Measurements from ENCODE around the gene ASAP2.
"Not testable (repeated sequence)": the region's sequence is repeated elsewhere in the genome, so short reads cannot be mapped to it uniquely, and the experiment has no call there.

Gene ASAP2

DNA sequence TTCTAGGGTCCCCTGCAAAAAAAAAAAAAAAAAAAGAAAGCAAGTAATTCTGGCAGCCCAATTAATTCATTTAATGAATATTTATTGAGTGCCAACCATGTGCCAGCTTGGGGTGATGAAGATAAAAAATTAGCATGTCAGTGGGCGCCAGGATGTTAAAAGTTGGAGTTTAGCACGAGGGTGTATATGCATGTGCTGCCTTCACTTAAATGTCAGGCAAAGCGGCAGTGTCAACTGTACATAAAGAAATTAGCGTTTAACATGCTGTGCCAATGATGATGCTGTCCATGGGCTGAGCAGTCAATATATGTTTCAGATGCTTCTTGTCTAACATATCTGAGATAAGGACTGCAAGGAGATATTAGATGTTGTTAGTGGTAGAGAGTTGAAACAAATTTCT, 49.5 kb downstream of the ASAP2 start:
- FAIRE-seq: no peak

DNA sequence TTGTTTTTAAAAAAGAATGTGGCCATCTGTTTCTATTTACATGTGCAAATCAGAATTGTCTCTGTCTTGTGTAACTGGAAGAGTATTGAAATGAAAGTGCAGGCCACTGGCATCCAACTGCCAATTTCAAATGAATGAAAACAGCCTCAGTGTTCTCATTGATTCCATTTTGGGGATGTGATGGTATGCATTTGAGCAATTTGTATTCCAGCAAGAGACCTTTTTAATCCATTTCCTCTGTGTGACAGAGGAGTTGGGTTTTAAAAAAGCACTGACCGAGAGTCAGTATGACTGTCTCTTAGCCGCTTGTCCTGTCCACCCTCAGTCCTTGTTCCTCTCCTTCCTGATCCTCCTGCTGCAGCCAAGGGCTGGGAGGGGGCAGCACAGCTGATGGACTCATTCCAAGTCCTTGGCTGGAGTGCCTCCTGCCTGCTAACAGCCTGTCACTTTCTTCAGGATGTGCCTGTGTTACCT, 50.0 kb downstream of the ASAP2 start:
- no peak for FAIRE-seq

DNA sequence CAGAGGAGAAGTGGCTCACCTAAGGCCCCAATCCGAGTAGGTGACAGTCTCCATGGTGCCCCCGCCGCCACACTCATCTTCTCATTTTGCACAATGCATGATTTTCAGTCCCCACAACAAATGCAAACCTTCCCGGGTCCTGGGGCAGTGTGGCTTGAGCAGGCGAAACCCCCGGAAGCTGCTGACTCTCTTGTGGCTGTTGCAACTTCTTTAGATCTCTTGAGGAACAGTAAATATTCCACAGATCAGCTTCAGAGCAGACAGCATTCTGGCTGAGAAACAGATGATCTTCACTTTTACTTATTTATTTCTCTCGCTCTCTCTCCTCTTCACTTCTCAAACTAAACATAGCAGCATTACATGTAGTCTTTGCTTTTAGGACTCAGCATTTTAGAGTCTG, 51.9 kb downstream of the ASAP2 start:
- FAIRE-seq: no peak

DNA sequence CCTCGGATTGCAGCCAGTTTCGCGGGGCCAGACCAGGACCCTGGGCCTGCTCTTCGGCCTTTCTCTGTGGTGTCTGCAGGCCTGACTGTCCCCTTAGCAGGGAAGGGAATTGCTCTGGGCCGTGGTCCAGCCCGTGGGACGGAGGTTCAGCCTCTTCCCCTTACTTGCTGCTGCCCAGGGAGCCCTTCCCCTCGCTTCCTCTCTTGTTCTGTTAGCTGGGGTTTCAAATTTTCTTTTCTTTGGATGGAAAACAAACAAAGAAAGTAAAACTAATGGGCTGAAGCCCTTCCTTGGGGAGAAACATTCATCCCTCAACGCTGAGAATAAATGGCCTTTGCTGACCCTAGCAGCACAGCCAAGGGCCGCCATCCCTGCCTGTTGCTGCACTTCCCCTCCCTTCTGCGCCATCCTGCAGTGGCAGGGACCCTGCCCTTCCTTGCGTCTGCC, 52.4 kb downstream of the ASAP2 start:
- no peak for FAIRE-seq

DNA sequence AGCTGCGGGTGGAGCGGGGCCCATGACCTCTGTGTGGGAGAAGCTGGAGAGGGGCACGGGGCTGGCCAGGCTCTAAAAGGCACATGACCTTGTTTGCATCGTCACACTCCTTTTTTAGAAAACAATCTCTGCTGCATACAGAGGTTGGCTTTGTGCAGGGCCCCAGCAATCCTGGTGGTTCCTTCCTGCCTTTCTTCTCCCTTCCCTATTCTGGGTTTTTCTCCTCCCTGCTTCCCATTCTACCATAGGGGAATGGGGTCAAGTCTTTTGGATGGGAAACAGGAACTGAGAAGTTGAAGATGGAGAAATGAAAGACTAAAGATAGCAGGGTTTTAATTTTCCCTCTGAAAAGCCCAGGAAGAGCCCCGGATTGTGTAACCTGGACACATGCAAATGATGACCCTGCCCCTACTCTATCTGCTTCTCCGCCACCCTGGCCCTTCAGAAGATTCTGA, 53.9 kb downstream of the ASAP2 start:
- FAIRE-seq: no peak

DNA sequence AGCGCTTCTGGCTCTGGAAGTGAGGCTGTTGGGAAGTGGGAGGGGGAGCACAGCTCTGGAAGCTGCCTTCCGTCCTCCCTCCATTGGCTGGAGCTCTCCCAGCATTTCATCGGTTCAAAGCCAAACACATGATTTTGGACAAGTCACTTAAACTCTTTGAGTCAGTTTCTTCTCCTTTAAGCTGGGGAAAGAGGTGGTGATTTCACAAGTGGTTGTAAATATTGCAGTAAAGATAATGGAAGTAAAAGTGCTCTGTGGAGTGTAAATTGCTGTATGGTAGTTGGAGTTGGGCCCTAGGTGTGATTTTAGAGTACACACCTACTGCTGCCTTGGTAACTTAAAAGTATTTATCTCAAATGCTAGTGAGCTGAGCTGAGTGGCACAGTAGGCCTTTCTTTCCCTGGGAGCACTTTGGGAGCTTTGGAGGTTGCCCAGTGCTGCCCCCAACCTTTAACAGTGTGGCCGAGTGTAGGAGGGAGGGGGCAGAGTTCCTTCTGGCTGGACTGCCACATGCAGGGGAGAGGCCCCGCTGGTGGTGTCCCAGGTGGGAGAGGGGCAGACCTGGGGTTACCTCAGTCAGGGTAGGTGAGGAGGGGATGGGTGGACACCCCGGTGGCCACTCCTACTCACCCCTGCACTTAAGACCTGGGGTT, 54.7 kb downstream of the ASAP2 start:
- no peak for FAIRE-seq

DNA sequence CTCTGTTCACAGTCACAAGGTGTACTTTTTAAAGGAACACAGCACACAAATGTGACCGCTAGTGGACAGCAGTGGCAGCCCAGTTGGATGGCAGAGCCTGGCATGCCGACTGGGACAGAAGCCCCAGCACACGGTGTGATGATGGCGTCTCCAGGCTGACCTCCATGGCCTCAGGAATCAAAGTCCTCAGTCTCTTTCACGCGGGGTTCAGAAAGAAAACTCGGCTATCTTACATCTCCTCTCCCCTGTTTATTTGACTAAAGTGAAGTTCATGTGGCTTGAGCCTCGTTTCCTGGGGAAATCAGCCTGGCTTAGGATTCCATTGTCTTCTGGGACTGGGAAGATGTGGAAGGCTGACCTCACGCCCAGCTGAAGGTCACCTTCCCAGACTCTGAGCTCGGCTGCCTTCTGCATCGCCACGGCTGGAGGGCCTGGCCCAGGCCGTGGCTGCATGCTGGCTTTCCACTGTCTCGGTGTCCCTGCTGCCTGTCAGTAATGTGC, 56.1 kb downstream of the ASAP2 start:
- FAIRE-seq: no peak

DNA sequence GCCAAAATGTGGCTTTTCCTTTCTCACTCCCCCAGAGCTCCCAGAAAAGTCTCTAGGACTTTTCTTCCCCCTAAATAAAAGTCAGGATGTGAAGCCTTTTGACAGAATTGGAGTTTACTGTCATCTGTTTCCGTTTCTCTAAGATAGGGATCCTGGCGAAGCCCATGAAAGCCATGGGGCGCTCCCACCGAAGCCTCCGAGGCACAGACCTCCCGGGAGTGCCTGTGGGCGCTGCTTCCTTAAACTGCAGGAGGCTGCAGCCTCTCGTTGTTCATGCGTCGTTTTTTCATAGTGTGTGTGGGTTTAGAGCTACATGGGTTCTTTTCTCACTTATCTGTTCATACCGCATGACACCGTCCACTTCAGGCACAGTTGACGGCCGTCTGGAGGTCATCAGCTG, 56.8 kb downstream of the ASAP2 start:
- FAIRE-seq: no peak

DNA sequence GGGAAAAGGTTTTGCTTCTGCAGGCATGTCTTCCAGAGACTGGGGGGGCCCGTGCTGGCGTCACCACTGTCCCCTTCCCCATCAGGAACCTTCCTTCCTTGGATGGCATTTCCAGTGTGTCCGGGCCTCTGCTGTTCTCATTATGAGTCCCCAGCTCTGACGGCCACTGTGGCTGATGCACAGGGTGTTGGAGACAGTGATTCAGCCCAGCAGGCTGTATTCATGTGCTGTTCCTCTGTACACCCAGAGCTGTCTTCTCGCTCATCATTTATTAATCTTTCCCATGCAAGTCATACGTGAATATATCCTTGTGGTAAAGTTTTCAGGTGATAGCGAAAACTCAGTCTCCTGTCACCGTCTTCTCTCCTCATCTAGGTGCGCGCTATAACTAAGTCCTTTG, 57.7 kb downstream of the ASAP2 start:
- no peak for FAIRE-seq

DNA sequence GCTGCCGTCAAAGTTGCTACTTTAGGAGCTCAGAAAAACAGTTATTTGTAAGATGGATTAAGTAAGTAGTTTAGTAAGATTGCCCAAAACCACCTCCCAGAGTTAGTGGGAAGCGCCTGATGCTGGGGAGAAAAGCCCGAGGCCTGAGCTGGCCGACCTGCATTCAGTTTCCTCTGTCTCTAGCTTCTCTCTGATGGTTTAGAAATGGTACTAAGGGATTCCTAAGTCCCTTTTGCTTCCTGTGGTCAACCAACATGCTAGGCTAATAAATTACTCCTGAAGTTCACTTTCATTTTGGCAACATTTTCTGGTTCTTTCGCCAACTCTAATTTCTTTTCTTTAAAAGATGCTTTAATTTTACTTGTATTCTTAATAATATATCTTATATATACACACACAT, 60.1 kb downstream of the ASAP2 start:
- FAIRE-seq: no peak

DNA sequence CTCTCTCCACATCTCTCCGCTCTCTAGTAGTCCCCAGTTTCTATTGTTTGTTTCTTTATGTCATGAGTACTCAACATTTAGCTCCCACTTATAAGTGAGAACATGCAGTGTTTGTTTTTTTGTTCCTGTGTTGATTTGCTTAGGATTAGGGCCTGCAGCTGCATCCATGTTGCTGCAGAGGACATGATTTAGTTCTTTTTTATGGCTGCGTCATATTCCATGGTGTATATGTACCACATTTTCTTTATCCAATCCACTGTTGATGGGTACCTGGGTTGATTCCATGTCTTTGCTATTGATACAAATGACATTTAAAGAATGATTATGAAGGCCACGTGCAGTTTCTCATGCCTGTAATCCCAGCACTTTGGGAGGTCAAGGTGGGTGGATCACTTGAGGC, 60.7 kb downstream of the ASAP2 start:
- FAIRE-seq: not testable (repeated sequence)

DNA sequence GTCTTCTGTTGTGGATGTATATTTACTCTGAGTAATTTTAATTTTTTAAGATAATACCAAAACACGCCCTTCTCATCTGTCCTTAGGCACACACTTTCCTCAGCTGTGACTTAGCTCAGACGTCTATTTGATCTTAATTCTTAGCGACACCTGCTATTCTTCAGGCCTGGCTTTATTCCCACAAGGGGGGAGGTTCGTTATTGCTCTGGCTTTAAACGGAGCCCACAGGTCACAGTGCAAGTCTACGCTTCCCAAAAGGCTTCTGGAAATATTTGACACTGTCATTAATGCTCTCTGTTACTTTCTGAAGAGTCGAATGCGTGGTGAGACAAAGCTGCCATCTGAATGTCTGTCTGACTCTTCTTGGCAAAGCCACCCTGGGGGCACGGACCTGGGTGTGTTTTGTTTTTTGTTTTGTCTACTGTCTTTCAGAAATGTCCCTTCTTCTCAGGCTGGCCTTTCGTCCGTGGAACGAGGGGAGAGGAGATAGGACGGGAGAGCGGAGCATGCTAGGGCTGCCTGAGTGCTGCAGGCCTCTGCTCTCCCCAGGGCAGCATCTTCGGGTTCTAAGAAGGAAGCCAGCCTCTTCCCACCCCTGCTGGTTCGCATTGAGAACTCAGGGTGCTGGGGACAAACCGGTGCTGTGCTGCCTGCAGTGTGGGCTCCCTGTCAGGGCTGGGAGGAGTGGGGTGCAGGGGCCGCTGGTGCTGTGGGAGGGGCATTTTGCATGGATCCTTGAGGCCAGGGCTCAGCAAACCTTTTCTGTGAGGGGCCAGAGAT, 61.9 kb downstream of the ASAP2 start:
- no peak for FAIRE-seq

DNA sequence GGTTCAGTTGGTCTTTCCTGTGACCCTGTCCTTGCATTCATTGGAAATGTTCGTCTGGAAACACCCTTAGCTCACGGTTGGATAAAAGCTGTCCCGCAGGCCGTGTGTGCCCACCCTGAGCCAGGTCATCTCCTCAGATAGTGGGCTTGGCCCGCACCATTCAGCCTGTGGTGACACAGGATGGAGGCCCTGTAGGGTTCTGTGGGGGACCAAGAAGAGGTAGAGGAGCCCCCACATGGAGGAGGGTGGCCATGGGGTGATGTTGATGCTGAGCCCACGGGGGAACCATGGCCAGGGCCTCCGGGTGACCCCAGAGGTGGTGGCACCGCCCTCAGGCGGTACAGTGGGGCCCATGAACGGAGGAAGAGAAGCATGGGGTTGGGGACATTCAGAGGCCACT, 62.7 kb downstream of the ASAP2 start:
- no peak for FAIRE-seq

DNA sequence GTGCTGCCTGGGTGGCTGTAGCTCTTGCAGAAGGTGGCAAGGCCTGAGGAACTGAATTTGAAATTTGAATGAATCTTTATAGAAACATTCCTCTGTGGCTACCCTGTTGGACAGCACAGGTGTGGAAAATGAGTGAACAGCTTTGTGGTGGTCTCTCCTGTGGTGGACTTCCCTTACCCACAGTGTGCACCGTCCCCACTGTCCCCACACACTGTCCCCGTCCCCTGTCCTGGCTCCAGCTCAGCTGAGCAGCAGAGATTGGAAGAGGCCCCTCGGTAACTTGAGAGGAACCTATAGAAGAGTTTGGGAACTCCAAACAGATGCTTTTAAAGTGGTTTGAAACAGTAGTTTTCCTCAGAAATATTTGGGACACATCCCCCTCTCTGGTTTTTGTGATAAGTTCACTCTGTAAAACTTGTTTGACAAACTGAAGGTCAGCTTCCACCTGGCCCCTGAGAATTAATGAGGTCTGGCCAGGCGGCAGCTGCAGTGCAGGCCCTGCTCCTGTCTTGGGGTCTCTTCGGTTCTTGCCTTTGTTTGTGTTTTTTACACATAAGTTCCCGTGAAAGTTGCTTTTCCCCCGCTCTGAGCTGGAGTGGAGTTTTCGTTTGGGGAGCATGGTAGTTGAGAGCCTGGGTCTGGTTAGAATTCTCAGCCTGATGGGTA, 63.2 kb downstream of the ASAP2 start:
- no peak for FAIRE-seq

DNA sequence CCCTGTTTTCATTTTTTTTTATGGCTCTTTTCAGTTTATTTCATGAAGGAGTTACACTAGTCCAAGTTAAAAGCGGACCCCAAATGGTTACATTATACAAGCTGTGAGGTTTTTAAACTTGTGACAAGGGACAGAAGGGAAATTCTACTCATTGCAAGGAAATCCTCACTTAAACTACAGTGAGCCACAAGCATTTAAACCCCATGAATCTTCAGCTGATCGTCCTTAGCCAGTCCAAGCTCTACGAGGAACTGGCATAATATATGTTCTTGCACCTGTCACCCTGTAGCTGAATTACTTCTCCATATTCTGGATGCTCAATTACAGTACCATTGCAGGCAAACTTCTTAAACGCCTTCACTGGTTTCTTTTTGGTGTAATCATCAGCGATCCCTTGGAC, 64.5 kb downstream of the ASAP2 start:
- no peak for FAIRE-seq

DNA sequence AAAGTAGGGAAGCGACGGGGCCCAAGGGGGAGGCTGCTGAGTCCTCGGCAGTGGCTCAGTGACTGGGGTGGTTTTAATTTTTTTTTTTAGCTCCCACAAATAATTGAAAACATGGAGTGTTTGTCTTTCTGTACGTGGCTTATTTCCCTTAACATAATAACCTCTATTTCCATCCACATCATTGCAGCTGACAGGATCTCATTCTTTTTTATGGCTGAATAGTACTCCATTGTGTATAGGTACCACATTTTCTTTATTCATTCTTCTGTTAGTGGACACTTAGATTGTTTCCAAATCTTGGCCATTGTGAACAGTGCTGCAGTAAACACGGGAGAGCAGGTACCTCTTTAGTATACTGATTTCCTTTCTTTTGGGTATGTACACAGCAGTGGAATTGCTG, 65.1 kb downstream of the ASAP2 start:
- FAIRE-seq: no peak

DNA sequence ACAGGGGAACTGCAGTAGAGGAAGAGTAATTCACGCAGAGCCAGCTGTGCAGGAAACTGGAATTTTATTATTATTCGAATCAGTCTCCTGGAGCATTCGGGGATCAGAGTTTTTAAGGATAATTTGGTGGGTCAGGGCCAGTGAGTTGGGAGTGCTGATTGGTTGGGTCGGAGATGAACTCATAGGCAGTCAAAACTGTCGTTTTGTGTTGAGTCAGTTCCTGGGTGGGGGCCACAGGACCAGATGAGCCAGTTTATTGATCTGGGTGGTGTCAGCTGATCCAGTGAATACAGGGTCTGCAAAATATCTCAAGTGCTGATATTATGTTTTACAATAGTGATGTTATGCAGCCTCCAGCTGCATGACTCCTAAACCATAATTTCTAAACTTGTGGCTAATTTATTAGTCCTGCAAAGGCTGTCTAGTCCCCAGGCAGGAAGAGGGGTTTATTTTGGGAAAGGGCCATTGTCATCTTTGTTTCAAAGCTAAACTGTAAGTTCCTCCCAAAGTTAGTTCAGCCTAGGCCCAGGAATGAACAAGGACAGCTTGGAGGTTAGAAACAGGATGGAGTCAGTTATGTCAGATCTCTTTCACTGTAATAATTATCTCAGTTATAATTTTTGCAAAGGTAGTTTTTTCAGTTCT, 67.0 kb downstream of the ASAP2 start:
- no peak for FAIRE-seq

DNA sequence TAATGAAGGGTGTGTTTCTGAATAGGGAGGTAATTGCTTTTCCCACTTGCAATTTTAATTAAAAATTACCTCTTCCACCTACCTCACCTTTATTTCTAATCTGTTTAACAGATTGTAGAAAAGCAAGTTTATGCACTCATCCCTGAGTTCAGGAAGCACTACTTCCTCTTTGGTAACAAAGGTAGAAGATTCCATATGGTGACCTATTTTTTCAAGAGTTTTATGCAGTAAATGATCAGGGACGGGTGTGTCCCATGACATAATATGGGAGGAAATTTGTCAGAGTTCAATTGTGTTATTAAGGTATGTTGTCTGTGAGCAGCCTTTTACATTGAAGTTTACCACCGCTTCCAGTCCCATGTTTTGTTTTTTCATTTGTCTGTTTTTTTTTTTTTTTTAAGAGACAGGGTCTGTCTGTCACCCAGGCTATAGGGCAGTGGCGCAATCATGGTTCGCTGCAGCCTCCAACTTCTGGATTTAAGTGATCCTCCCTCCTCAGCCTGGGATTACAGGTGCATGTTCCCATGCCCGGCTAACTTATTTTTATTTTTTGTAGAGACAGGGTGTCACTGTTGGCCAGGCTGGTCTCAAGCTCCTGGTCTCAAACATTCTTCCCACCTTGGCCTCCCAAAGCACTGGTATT, 68.2 kb downstream of the ASAP2 start:
- no peak for FAIRE-seq

DNA sequence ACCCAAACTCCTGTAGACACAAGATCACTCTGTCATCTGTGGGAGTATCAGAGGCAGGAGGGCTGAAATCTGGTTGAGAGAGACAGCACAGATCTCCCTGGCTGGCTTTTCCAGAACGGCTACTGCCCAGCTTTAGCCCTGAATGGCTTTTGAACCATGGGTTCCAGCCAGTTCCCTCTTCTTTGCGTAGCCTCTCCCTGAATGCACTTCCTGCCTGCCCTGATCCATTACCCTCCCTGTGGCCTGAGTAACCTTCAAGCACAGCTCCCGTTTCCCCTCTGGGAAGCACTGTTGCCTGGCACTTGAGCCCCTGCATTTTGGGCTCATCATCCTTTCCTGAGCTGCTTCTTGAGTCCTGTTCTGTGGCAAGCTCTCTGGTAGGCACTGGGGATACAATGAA, 68.8 kb downstream of the ASAP2 start:
- no peak for FAIRE-seq

DNA sequence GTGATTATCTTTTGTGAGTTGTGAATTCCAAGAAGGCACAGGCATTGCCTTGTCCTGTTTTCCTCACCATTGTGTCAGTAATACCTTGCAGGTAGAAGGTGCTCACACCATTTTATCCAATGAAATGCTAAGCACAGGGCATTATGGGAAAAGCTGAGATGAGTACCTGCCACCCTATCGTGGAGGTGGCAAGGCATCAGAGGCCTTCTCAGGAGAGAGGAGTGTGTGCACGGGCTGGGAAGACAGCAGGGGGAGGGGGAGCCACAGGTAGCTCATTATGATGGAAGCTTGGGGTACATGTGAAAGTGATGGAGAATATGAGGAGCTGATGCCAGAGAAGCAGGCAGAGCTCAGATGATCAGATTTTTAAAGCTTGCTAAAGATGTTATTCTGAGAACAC, 69.5 kb downstream of the ASAP2 start:
- FAIRE-seq: no peak

DNA sequence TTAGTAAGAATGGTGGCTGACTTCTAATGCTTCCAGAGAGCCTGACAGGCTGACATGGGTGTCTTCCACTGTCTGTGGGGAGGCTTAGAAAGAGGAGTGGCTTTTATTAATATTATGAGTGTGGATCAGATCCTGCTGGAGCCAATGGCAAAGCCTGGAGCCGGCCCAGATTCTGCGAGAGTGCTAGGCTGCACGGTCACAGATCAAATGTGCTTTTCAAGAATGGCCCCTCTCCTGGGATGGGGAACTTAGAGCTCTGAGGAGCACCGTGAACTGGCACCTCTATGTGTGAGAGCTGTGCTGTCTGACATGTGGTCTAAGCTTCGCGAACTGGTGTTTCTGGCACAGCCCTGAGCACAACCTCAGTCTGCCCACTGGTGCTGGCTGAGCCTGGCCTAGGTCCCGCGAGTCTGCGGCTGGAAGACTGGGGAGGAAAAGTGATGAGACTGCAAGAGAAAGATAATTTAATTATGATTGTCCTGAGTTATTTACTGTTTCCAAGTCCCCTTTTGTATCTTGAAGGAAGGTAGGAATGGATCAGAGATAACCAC, 70.4 kb downstream of the ASAP2 start:
- FAIRE-seq: no peak

DNA sequence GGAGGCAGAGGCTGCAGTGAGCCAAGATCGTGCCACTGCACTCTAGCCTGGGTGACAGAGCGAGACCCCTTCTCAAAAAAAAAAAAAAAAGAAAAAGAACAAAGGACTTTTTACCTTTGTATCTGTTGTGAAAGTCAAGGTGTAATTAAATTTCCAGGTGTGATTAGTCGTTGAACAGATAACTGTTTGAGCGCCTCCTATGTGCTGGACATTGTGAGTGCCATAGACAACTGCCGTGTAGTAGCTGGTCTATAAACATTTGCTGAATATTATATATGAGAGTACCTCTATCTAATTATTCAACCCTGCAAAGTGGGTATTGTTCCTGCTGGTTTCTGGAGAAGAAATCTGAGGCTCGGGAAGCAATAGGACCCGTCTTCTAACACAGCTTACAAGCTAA, 71.8 kb downstream of the ASAP2 start:
- no peak for FAIRE-seq

Measured in TTC549 (cell line).